GM18909 (cell line): Measurements from ENCODE around the gene JADE3.
"Not testable (repeated sequence)": the region's sequence is repeated elsewhere in the genome, so short reads cannot be mapped to it uniquely, and the experiment has no call there.

Experiments used
- ATAC-seq: cut with Tn5 transposase; IDR thresholded peaks from one replicate; pipeline ENCODE4 v1.9.1; 2021; ENCODE audit warnings: mild to moderate bottlenecking; ENCODE audit not compliant: unreplicated experiment, poor library complexity

The JADE3 gene

DNA sequence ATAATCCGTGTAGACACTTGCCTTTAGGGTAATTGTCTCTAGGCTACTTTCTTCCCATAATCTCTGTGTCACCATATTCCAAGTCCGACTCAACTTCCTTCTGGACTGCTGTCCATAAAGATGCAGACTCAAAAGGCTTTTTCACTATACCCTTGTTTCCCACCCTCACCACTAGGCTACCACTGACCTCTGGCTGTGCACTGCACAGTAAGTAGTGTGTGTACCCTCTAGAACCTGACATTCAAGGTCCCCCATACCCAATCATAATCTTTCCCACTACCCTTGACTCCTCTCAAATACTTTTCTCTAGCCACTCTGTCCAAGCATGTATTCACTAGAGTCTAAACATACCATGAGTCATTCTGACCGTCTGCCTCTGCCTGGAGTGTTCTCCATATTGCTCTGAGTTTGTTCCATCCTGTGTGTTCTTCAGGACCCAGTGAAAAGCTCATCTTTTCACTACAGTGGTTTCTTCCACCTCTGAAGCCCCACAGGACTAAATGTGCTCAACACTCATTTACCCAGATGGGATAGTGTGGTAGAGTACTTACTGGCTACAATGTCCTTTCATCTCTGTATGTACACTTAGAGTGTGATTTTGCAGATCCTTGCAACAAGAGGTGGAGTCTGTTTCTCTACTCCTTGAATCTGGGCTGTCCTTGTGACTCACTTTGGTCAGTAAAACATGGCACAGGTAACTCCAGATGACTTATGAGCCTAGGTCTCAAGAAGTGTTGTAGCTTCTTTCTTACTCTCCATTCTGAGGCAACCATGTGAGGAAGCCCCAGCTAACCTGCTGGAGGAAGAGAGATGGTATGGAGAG, 17.4 kb downstream of the JADE3 start:
- ATAC-seq = no peak

DNA sequence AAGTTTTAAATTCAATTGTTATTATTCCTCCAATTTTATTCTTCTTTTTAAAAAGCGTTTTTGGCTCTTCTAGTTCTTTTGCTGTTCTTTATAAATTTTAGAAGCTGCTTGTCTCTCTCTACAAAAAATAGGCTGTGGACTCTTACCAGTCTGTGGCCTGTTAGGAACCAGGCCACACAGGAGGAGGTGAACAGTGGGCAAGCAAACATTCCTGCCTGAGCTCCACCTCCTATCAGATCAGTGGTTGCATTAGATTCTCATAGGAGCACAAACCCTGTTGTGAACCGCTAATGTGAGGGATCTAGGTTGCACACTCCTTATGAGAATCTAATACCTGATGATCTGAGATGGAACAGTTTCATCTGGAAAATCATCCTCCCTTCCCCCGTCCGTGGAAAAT, 23.1 kb downstream of the JADE3 start:
- ATAC-seq = no peak

DNA sequence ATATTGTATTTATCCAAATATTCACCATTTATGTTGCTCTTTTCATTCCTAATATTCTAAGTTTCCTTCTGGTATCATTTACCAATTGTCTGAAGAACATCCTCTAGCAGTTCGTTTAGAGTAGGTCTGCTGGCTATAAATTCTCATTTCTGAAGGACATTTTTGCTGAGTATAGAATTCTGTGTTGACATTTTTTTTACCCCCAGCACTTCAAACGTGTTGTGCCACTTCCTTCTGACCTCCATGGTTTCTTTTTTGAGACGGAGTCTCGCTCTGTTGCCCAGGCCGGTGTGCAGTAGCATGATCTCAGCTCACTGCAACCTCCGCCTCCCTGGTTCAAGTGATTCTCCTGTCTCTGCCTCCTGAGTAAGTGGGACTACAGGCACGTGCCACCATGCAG, 26.4 kb downstream of the JADE3 start:
- no peak for ATAC-seq

DNA sequence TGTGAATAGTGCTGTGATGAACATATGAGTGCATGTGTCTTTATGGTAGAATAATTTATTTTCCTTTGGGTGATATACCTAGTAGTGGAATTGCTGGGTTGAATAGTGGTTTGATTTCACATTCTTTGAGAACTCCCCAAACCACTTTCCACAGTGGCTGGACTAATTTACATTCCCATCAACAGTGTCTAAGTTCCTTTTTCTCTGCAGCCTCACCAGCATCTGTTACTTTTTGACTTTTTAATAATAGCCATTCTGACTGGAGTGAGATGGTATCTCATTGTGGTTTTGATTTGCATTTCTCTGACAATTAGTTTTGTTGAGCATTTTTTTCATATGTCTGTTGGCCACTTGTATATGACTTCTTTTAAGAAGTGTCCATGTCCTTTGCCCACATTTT, 29.1 kb downstream of the JADE3 start:
- ATAC-seq = no peak

DNA sequence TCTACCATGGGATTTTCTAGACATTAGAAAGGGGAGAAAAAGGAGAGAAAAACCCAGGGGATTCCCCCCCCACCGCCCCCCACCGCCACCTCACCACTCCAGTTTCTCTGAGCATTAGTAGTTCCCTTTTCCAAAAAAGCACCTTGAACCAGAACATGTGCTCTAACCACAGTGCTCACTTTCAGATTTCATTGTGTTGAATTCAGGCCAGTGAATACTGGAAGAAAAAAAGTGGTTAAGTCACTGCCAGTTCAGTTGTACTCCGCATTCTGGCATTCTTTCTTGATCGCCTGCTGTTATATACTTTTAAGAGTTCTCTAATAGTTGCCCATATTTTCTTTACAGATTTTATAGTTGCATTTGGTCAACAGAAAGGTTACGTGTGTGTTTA, 40.9 kb downstream of the JADE3 start:
- peak; percentile 81 for ATAC-seq

DNA sequence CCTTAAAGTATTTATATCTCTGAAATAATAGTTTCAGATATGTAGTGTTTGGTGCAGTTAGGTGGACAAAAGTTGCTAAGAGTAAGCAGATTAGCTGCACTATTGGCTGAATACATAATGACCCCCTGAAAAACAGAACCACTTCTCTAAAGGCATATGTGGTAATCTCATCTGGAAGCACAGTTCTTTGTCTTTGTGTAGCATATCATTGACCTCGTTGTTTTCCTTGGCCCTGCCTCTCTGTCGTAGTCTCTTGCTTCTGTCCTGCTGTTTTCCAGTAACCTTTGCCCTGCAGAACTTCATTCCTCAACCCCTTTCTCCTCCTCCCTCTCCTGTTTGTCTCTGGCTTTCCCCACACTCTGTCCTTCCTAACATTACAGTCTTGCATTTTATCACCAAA, 41.4 kb downstream of the JADE3 start:
- peak; percentile 46 for ATAC-seq

DNA sequence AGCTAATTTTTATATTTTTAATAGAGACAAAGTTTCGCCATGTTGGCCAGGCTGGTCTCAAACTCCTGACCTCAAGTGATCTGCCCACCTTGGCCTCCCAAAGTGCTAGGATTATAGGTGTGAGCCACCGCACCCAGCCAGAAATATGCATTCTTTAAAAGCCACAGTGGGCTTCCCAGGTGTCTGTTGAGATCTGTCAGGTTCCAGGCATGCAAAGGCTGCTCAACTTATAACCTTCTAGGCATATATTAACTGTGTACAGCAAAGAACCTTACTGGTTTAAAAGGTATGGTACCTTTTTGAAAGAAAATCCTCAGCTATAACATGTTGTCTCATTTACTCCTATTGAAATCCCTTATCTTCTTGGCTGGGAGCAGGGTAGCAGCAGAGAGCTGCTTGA, 42.5 kb downstream of the JADE3 start:
- ATAC-seq = no peak

DNA sequence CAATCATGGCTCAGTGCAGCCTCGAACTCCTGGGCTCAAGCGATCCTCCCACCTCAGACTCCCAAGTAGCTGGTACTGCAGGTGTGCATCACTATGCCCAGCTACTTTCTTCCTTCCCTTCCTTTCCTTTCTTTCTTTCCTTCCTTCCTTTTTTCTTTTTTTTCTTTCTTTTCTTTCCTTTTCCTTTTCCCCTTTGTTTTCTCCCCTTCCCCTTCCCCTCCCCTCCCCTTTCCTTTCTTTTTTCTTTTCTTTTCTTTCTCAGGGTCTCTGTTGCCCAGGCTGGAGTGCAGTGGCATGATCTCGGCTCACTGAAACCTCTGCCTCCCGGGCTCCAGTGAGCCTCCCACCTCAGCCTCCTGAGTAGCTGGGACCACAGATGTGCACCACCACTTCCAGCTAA, 44.4 kb downstream of the JADE3 start:
- ATAC-seq = not testable (repeated sequence)

DNA sequence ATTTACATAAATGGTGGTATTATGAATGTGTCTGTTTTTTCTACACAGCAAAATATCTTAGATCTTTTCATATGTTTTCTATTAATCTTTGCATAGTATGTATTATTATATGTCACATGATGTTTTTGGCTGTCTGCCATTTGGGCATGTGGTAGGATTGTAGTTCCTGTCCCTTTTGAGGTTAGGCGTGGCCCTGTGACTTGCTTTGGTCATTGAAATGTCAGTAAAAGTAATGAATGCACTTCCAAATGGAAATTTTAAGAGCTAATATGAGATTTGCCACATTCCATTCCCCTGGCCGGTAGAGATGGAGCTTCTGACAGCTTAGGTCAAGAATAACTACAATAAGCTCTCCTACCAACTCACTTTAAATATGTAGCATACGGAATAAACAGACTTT, 45.1 kb downstream of the JADE3 start:
- no peak for ATAC-seq

DNA sequence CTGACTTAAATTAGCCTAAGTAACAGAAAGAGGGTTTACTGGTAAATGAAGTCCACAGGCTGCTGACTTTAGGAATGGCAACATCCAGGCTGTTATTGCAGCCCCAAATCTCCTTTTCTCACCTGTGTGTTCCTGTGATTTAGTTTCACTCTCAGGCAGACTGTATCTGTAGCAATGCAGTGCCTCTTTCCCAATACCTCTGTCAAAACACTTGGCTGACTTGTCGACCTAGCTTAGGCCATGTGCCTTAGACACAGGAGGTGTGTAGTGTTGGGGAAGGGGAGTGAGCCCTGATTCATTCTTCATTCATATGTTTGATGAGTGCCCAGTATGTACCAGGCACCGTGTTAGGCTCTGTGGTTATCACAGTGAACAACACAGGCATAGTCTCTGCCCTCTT, 46.9 kb downstream of the JADE3 start:
- no peak for ATAC-seq

DNA sequence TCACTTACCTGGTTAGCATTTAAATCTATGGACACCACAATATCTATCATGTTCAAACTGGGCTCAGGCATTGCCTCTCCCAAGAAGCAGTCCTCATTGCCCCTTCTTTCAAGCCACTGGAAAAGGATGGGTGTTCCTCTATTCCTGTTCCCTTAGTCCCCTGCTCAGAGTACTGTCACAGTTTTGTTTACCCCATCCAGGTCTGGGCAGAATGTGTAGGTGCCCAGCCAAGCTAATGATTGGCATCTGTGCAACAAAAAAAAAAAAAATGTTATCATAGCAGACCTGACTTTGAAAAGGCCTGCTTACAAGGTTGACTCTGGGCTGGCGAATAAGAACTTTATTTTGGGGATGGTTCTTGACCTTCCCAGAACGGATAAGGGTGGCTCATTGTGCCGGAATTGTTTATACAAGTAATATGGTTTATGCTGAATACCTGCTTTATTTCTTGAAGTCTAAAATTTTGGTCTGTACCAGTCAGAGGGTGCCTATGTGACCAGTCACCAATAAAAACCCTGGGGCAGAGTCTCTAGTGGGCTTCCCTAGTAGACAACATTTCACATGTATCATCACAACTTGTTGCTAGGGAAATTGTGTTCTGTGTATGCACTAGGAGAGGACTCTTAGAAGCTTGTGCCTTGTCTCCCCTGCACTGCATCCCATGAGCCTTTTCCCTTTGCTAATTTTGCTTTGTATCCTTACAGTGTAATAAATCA, 47.9 kb downstream of the JADE3 start:
- ATAC-seq = no peak

DNA sequence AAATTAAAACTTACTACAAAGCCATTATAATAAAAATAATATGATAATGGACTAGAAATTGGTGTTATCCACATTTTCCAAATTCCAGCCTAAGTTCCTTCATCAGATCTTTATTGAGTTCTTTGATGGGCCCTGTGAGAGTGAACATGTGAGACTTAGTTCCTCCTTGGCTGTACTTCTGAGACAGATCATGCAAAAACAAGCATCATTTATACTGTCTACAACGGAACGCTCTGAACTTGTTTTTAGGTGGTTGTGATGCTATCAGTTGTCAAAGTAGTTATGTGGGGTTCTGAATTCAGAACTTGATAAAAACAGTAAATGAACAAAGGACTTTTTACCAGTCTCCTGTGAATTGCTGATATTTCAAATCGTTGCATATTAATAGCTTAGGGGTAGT, 48.9 kb downstream of the JADE3 start:
- ATAC-seq = no peak

DNA sequence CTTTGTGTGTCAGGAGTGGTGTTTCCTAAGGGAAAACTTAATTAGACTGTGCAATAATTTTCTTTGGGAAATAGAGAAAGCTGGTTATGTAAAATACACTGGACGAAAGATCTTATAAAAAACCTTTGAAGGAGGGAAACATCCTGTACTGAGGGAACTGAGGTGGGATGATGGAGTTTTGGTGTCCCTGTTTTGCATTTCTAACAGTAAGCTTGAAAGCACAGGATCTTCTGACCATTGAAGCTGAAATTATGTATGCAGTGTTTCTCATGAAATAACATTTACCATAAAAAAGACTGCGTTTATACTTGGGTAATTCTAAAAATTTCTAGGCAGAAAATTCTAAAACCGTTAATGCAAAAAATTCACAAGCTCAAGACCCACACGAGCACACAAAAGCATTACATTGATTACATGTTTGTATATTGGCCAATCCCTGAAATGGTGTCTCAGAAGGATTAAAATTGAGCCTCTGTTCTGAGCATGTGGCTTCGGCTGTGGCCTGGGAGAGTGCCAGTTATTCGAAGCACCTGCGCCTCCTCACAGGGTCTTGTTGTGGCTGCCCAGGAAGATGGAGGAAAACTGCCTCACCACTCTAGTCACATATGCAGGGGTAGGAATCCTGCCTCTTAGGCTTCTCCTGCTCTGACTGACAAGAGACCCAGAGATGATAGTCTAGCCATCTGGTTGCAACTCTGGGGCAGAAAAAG, 49.5 kb downstream of the JADE3 start:
- no peak for ATAC-seq

DNA sequence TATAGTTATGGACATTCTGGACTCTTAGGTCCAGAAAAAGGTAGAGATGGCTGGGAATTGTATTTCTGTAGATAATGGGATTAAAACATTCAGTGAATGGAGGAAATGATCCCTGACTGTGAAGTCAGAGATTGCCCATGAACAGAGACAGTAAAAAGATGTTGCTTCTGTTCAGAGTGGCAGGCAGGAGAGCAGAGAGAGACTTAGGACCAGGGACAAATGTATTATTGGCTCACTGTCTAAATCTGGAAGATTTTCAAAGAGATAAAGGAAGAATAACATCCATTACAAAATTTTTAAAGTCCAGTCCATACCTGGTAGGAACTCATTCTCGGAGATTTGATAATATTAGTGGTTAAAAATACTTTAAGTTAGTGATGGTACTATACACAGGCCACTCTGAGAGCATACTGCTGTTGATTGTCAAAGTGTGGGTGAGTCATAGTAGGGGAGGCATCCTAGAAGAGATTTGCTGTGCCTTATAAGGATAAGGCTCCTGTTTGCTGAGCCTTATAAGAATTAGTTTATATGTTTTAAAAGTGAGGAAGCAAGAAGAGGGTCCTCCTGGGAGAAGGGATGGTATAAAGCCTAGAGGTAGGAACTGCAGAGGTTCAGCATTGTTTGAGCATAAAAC, 53.0 kb downstream of the JADE3 start:
- no peak for ATAC-seq

DNA sequence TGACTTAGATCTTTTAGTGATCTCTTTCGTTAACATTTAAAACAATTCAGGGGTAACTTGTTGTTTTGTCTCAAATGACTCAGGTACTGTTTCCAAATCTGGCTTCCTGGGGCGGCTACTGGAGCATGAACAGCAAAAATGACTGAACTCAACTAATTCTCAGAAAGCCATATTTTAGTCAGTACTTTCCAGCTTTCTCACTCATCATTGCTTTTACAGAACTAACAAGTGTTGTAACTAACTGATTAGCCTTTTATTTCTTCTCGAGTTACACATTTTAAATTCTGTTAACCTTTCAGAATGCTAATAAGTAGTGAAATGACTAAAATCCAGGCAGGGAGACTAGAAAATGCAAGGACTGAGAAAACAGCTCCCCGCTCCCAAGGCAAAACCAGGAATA, 55.3 kb downstream of the JADE3 start:
- peak; percentile 54 for ATAC-seq

DNA sequence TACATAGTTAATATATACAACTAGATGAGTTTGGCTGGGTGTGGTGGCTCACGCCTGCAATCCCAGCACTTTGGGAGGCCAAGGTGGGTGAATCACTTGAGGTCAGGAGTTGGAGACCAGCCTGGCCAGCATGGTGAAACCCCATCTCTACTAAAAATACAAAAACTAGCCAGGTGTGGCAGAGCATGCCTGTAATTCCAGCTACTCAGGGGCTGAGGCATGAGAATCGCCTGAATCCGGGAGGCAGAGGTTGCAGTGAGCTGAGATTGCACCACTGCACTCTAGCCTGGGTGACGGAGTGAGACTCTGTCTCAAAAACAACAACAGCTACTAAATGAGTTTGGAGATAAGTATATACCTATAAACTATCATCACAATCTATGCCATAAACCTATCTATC, 64.8 kb downstream of the JADE3 start:
- ATAC-seq = not testable (repeated sequence)

DNA sequence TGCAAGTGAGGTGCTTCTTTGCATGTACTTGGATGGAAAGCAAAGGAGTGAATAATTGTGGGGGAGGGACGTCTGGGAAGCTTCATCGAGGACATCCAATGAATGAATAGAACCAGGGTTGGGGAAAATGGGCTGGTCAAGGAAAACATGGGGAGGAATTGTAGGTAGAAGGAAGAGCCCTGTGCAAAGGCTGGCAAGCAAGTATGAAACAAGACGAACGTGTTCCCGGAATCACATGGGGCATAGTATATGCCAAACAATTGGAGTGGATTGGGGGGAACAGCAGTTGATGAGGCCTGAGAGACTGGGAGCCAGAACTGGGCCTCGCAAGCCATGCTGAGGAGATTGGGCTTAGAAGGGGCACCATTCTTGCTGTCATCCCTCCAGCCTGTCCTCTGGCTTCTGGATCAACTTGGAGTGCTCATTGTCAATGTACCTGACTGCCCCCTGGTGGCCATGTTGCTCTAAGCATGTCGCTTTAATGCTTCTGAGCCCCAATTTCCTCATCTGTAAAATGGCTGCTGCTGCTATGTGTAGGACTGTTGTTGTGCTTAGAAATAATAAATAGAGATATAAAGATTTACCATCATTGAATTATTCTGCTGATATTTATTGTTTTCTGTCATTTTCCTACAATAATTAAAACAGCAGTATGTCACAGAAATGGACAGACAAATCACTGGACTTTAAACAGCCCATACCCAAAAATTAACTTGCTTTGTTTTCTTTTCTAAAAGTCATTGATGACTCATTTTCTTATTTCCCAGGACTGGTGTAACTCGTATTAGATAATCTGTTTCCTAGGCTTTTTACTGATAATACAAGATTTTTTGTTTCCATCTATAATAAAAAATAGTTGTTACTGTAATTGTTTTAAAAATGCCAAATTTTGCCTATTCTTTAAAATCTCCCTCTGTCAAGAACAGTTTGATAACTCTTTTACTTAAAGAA, 66.4 kb downstream of the JADE3 start:
- no peak for ATAC-seq

DNA sequence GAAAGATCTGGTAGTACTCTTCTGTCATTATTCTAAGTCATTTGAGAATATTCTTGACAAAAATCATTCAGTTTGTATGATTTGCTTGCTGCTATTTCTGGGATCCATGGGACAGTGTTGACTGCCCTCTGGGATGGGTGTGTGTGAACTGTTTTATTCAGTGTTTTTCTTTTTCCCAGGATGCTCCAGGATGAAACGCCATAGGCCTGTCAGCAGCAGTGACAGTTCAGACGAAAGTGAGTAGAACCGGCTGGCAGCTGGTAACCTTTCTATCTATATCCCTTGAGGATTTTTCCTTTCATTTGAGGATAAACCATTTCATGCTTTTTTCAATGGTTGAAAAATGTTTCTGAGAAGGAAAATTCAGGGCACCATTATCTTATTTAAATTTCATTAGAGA, 72.5 kb downstream of the JADE3 start:
- ATAC-seq = no peak

DNA sequence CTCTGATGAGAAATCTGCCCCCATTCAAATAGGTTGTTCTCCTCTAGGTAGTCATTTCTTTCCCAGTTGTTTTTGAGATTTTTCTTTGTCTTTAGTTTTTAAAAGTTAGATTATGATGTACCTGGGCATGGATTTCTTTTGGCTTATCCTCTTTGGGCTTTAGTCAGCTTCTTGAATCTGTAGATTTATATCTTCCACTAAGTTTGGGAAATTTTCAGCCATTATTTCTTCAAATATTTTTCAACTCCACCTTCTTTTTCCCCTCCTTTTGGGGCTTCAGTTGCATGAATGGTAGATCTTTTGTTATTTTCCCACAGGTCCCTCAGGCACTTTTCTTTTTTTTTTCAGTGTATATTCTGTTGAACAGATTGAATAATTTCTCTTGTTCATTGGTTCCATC, 77.3 kb downstream of the JADE3 start:
- ATAC-seq = no peak

DNA sequence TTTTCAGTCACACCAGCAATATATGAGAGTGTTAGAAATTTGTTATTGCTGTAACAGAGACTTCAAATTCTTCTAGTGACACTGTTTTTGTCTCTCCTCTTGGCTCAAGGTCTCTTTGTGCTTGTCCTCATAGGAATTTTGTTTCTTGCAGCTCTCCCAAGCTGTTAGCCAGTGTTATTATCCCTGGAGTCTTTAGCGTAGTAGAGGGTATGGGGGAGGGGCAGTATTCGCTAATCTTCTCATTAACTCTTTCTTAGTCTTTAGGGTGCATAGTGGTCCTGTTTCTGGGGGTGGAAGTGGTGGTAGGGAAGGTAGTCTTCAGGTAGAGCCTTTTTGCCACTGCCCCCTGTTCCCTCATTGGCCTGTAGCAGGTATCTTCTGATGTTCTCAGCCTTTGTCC, 79.4 kb downstream of the JADE3 start:
- ATAC-seq = no peak
